Small intestine (tissue), 7 donors: ENCODE measurements around the gene HOXB7. TPM values are rescaled to one million over a fixed set of nuclear protein-coding genes. Genes with fewer than 3 reads are reported as not detected.

ENCODE experiments used
- DNase-seq, 2 donors: peaks; one replicate each; pipeline versions ENCODE4 v3.0.0 to v3.0.0-alpha.2; 2013
- FAIRE-seq: peaks from 2 replicates; lab custom pipeline; 2012; peaks lifted over from hg19 to GRCh38; lab: Jason Lieb, UNC
- H3K27ac ChIP-seq, 3 donors: one replicate each; pipeline ENCODE4 v1.5.1; 2013; ENCODE audit warnings: low read length in 2 of 3, mild to moderate bottlenecking in 2 of 3, control low read depth in 1 of 3, inconsistent platforms in 1 of 3, low read depth in 1 of 3, moderate library complexity in 1 of 3
- H3K27me3 ChIP-seq, 3 donors: one replicate each; pipeline ENCODE4 v1.6.1; 2013; ENCODE audit warnings: low read length in 3 of 3, inconsistent platforms in 1 of 3; ENCODE audit not compliant: control insufficient read depth in 3 of 3, insufficient read depth in 3 of 3
- H3K36me3 ChIP-seq, 3 donors: one replicate each; pipeline ENCODE4 v1.6.1; 2013; ENCODE audit warnings: low read length in 3 of 3, inconsistent platforms in 1 of 3, low read depth in 1 of 3, mild to moderate bottlenecking in 1 of 3, moderate library complexity in 1 of 3; ENCODE audit not compliant: control insufficient read depth in 3 of 3, insufficient read depth in 2 of 3
- H3K4me1 ChIP-seq, 3 donors: one replicate each; pipeline ENCODE4 v1.6.1; 2013; ENCODE audit warnings: low read length in 2 of 3, inconsistent platforms in 1 of 3, low read depth in 1 of 3, mild to moderate bottlenecking in 1 of 3, moderate library complexity in 1 of 3; ENCODE audit not compliant: control insufficient read depth in 3 of 3, insufficient read depth in 2 of 3
- H3K4me3 ChIP-seq, 3 donors: one replicate each; pipeline ENCODE4 v1.5.1; 2013; ENCODE audit warnings: low read length in 3 of 3, control low read depth in 1 of 3, inconsistent platforms in 1 of 3, low read depth in 1 of 3, mild to moderate bottlenecking in 1 of 3, moderate library complexity in 1 of 3
- H3K9me3 ChIP-seq, 2 donors: one replicate each; pipeline ENCODE4 v1.6.1; 2013; ENCODE audit warnings: low read depth in 1 of 2, low read length in 1 of 2; ENCODE audit not compliant: control insufficient read depth in 2 of 2, insufficient read depth in 1 of 2
- WGBS, 3 donors: extraction: QIAGEN DNeasy Blood & Tissue Kit; methylation state at CpG; one replicate each; pipeline ENCODE4 v1.1.7; 2013; 5-methylcytosine and 5-hydroxymethylcytosine counted together
- polyA plus RNA-seq, 4 donors: library from polyadenylated mRNA; stranded (reverse) in 3 of 4; unstranded in 1 of 4; fragments of 200-250 nt in 3 of 4; fragments of 120-200 nt in 1 of 4; gene quantifications; one replicate each; pipeline versions ENCODE4 v1.2.1 to v1.2.3, GENCODE V29; 2013
- donor health status: healthy with polysubstance abuse.
- donor health status: control.
- donor health status: control.
- donor health status: Bipolar disorder and iron deficiency.
- donor health status: healthy.

Gene HOXB7
- polyA plus RNA-seq, 4 donors, result 4.3 to 13.9 (median 4.9) TPM; not detected in 1

- DNase-seq (no peak), FAIRE-seq (no peak)
- Histone ChIP-seq H3K36me3 (peaks cover 0 to 27% (median 0%) of the 10 kb centered on the region in 3 donors), H3K4me3 (peak overlapping the region; percentile 22 to 52 (median 44)), H3K4me1 (peaks cover 0 to 35% (median 2%) of the 10 kb centered on the region in 3 donors), H3K9me3 (no peaks in the 10 kb centered on the region), H3K27ac (peak overlapping the region in 2 of 3 donors; percentile 75 to 92), H3K27me3 (peaks cover 0 to 99% (median 28%) of the 10 kb centered on the region in 3 donors)
- 11% methylated on average over 25 to 26 of the region's 26 CpGs for WGBS, 3 donors
Observed at GRCh38 chr17:48596735-48597527, 13.9 kb downstream of the HOXB7 start.

- Histone ChIP-seq H3K27me3 (peaks cover 0 to 99% (median 30%) of the 10 kb centered on the region in 3 donors), H3K27ac (peak overlapping the region in 2 of 3 donors; percentile 75 to 92), H3K36me3 (peaks cover 0 to 32% (median 0%) of the 10 kb centered on the region in 3 donors), H3K4me3 (peak overlapping the region in 1 of 3 donors; percentile 52), H3K4me1 (peaks cover 0 to 28% (median 2%) of the 10 kb centered on the region in 3 donors), H3K9me3 (no peaks in the 10 kb centered on the region)
- DNase-seq (no peak), FAIRE-seq (no peak)
- 11 to 24% (median 18%) methylated on average over 52 to 54 of the region's 54 CpGs for WGBS, 3 donors
Observed at GRCh38 chr17:48596000-48596734, 14.7 kb downstream of the HOXB7 start.

GRCh38 chr17:48595278-48595999 is 15.4 kb downstream of the HOXB7 start:
- H3K27me3 ChIP-seq, result peaks cover 0 to 99% (median 30%) of the 10 kb centered on the region in 3 donors
- FAIRE-seq (no peak), DNase-seq (no peak)
- 12 to 60% (median 48%) methylated on average over 25 of the region's 25 CpGs for WGBS, 3 donors
- peaks cover 0 to 38% (median 0%) of the 10 kb centered on the region in 3 donors for H3K36me3 ChIP-seq
- H3K27ac ChIP-seq, result peak overlapping the region in 1 of 3 donors; percentile 75
- peaks cover 0 to 34% (median 2%) of the 10 kb centered on the region in 3 donors for H3K4me1 ChIP-seq
- H3K9me3 ChIP-seq, result no peaks in the 10 kb centered on the region
- H3K4me3 ChIP-seq, result peak overlapping the region in 1 of 3 donors; percentile 52

- no peak for FAIRE-seq
- H3K27me3 ChIP-seq, result peaks cover 0 to 99% (median 24%) of the 10 kb centered on the region in 3 donors
Observed at GRCh38 chr17:48594538-48595277, 16.1 kb downstream of the HOXB7 start.

GRCh38 chr17:48593840-48594537 is 16.8 kb downstream of the HOXB7 start:
- Histone ChIP-seq H3K9me3 (no peaks in the 10 kb centered on the region), H3K27ac (peak overlapping the region in 2 of 3 donors; percentile 61 to 63), H3K36me3 (peaks cover 0 to 38% (median 0%) of the 10 kb centered on the region in 3 donors), H3K4me1 (peaks cover 0 to 47% (median 2%) of the 10 kb centered on the region in 3 donors), H3K4me3 (no peak overlapping the region), H3K27me3 (peaks cover 0 to 99% (median 19%) of the 10 kb centered on the region in 3 donors)
- FAIRE-seq (no peak), DNase-seq (peak; percentile 35 to 86)
- 8 to 9% (median 9%) methylated on average over 36 to 37 of the region's 37 CpGs for WGBS, 3 donors

More at GRCh38 chr17:48594538-48595277, 16.1 kb downstream of the HOXB7 start:
- Histone ChIP-seq H3K4me3 (no peak overlapping the region), H3K36me3 (peaks cover 0 to 38% (median 0%) of the 10 kb centered on the region in 3 donors), H3K27ac (peak overlapping the region in 2 of 3 donors; percentile 61 to 63), H3K4me1 (peaks cover 0 to 41% (median 2%) of the 10 kb centered on the region in 3 donors), H3K9me3 (no peaks in the 10 kb centered on the region)
- no peak for DNase-seq
- WGBS, 3 donors, result 24 to 39% (median 33%) methylated on average over 25 of the region's 25 CpGs

GRCh38 chr17:48593126-48593829 is 17.5 kb downstream of the HOXB7 start, which contains the start of gene HOXB5:
Gene HOXB5 (minus strand): TSS chr17:48593779. CDS start chr17:48593682, 97 bp downstream.
- Histone ChIP-seq H3K4me1 (peaks cover 0 to 41% (median under 1%) of the 10 kb centered on the region in 3 donors), H3K27ac (peak within 1 kb of the TSS; percentile 62 to 91 (median 90)), H3K36me3 (peaks cover 0 to 38% (median 0%) of the 10 kb centered on the region in 3 donors), H3K27me3 (peaks cover 0 to 99% (median 13%) of the 10 kb centered on the region in 3 donors), H3K4me3 (peak within 1 kb of the TSS in 2 of 3 donors; percentile 27 to 48), H3K9me3 (no peaks in the 10 kb centered on the region)
- WGBS, 3 donors, result 3 to 9% (median 9%) methylated on average over 46 to 50 of the region's 50 CpGs
- FAIRE-seq, result no peak
- DNase-seq, result no peak
